Measurements from ENCODE around the gene LCN10.

- TF ChIP-seq, protein P1, sequence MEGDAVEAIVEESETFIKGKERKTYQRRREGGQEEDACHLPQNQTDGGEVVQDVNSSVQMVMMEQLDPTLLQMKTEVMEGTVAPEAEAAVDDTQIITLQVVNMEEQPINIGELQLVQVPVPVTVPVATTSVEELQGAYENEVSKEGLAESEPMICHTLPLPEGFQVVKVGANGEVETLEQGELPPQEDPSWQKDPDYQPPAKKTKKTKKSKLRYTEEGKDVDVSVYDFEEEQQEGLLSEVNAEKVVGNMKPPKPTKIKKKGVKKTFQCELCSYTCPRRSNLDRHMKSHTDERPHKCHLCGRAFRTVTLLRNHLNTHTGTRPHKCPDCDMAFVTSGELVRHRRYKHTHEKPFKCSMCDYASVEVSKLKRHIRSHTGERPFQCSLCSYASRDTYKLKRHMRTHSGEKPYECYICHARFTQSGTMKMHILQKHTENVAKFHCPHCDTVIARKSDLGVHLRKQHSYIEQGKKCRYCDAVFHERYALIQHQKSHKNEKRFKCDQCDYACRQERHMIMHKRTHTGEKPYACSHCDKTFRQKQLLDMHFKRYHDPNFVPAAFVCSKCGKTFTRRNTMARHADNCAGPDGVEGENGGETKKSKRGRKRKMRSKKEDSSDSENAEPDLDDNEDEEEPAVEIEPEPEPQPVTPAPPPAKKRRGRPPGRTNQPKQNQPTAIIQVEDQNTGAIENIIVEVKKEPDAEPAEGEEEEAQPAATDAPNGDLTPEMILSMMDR (IDR thresholded peaks at IDR 0.05; ENCODE audit: low read length), result no peak
- no peak for TF ChIP-seq EZH2 (IDR thresholded peaks at IDR 0.05; ENCODE audit: borderline replicate concordance, low read length)
Measured at GRCh38 chr9:136723362-136723976, 19.3 kb downstream of the LCN10 start.
